Body of pancreas (tissue), 4 donors: ENCODE results near the gene INF2.

Source experiments
- CTCF ChIP-seq, 7 experiments: fragments of 450-650 bp in 4 of 7; fragments of 200-600 bp in 3 of 7; sonication (generic) in 3 of 7; IDR thresholded peaks; one replicate each; pipeline ENCODE4 v1.5.1; 2016 to 2019; ENCODE audit warnings: antibody characterized with exemption in 7 of 7
- POLR2A ChIP-seq, 3 donors: fragments of 450-650 bp; IDR thresholded peaks; one replicate each; pipeline ENCODE4 v1.6.1; 2016; ENCODE audit warnings: antibody characterized with exemption in 3 of 3, mild to moderate bottlenecking in 2 of 3

- TF ChIP-seq CTCF (IDR thresholded peaks at IDR 0.05): no peak
- TF ChIP-seq POLR2A (IDR thresholded peaks at IDR 0.05): no peak
These were observed 37.4 kb downstream of the INF2 start for GRCh38 chr14:104726600-104727451.
